Right renal pelvis (tissue), 4 donors: ENCODE results near the gene CHADL. TPM values are rescaled to one million over a fixed set of nuclear protein-coding genes. Genes with fewer than 3 reads are reported as not detected.
"Not testable (repeated sequence)": the region's sequence is repeated elsewhere in the genome, so short reads cannot be mapped to it uniquely, and the experiment has no call there.

ENCODE experiments used
- DNase-seq, 4 donors: peaks; one replicate each; pipeline ENCODE4 v3.0.0-alpha.2; 2013; ENCODE audit warnings: low read depth in 4 of 4, low spot score in 3 of 4, missing footprints in 1 of 4
- polyA plus RNA-seq, 4 donors: library from polyadenylated mRNA; unstranded; fragments of 120-200 nt; gene quantifications; one replicate each; pipeline ENCODE4 v1.2.1, GENCODE V29; 2013; ENCODE audit not compliant: insufficient read length in 4 of 4

The CHADL gene
- polyA plus RNA-seq, 4 donors = 2.8 to 4.3 (median 3.3) TPM

GRCh38 chr22:41193829-41194228, 46.9 kb downstream of the CHADL start:
- no peak for DNase-seq

- DNase-seq = no peak
Observed at GRCh38 chr22:41191467-41191866, 49.3 kb downstream of the CHADL start.

- no peak for DNase-seq
Observed at GRCh38 chr22:41184679-41185078, 56.1 kb downstream of the CHADL start.

- DNase-seq = no peak
Observed at GRCh38 chr22:41181349-41182241, 59.1 kb downstream of the CHADL start.

- DNase-seq = no peak
Observed at GRCh38 chr22:41180926-41181325, 59.8 kb downstream of the CHADL start.

- not testable (repeated sequence) for DNase-seq
Observed at GRCh38 chr22:41180362-41180761, 60.4 kb downstream of the CHADL start.

Other genes with a start within 250 kb of the CHADL start
- 10 to 100 TPM; 54.5 to 68.9 (median 60.5) TPM for gene EP300, start 148.3 kb downstream of the CHADL start, polyA plus RNA-seq
- 10 to 100 TPM; 23.8 to 26.3 (median 26.0) TPM for gene L3MBTL2, start 35.6 kb downstream of the CHADL start, polyA plus RNA-seq
- gene RANGAP1, start 45.3 kb upstream of the CHADL start, polyA plus RNA-seq = 10 to 100 TPM; 45.3 to 57.5 (median 50.0) TPM
- 10 to 100 TPM; 80.3 to 95.3 (median 85.7) TPM for gene ZC3H7B, start 60.6 kb upstream of the CHADL start, polyA plus RNA-seq
- gene TEF, start 141.0 kb upstream of the CHADL start, polyA plus RNA-seq = 10 to 100 TPM; 17.4 to 18.5 (median 18.3) TPM
- 10 to 100 TPM; 52.3 to 59.4 (median 55.7) TPM for gene TOB2, start 205.9 kb upstream of the CHADL start, polyA plus RNA-seq
- gene PHF5A, start 227.8 kb upstream of the CHADL start, polyA plus RNA-seq = 10 to 100 TPM; 55.8 to 68.1 (median 58.1) TPM
- gene ACO2, start 228.2 kb upstream of the CHADL start, polyA plus RNA-seq = 100 to 1,000 TPM; 131 to 150 (median 142) TPM